CD4-positive, CD25-positive, alpha-beta regulatory T cell (primary cell): ENCODE data around the gene GNAI3. TPM values are rescaled to one million over a fixed set of nuclear protein-coding genes. Genes with fewer than 3 reads are reported as not detected.
A peak's percentile ranks its signal among the peaks of the same experiment; 100 is the strongest.

Experiments
- ATAC-seq, 2 donors: fragments of 150-1000 bp; cut with Tn5 transposase; one replicate each; pipeline ENCODE4 v1.10.0; 2021; ENCODE audit warnings: low read depth in 2 of 2, moderate number of reproducible peaks in 2 of 2, moderate library complexity in 1 of 2
- DNase-seq, 3 donors: peaks; one replicate each; pipeline versions ENCODE4 v3.0.0 to v3.0.0-alpha.2; 2012 to 2022; ENCODE audit warnings: mixed read lengths in 1 of 3
- H3K27ac ChIP-seq: one replicate; pipeline ENCODE4 v1.7.0; 2013; ENCODE audit warnings: mild to moderate bottlenecking, low read length; ENCODE audit not compliant: insufficient read depth, poor library complexity, severe bottlenecking
- H3K27me3 ChIP-seq: one replicate; pipeline ENCODE4 v1.7.0; 2013; ENCODE audit warnings: low read length; ENCODE audit not compliant: control insufficient read depth, insufficient read depth
- H3K36me3 ChIP-seq: one replicate; pipeline ENCODE4 v1.7.0; 2013; ENCODE audit warnings: mild to moderate bottlenecking, low read length, moderate library complexity; ENCODE audit not compliant: control insufficient read depth, insufficient read depth
- H3K4me1 ChIP-seq: 2 replicates; pipeline ENCODE4 v1.7.0; 2013; ENCODE audit warnings: mild to moderate bottlenecking, low read length; ENCODE audit not compliant: insufficient read depth, control insufficient read depth, poor library complexity, severe bottlenecking
- H3K4me3 ChIP-seq: one replicate; pipeline ENCODE4 v1.7.0; 2013; ENCODE audit warnings: low read depth, mild to moderate bottlenecking, low read length, moderate library complexity
- H3K9me3 ChIP-seq, 2 experiments: 1 replicate in 1 of 2; 2 replicates in 1 of 2; pipeline ENCODE4 v1.7.0; 2013; ENCODE audit warnings: low read length in 2 of 2, mild to moderate bottlenecking in 1 of 2, moderate library complexity in 1 of 2; ENCODE audit not compliant: control insufficient read depth in 2 of 2
- H3K27ac Mint-ChIP-seq, 3 donors: one replicate each; pipeline ENCODE4 v1.8.0; 2020 to 2022; ENCODE audit warnings: mild to moderate bottlenecking in 3 of 3, mixed read lengths in 3 of 3, moderate library complexity in 2 of 3
- H3K27me3 Mint-ChIP-seq: one replicate; pipeline ENCODE4 v1.8.0; 2022; ENCODE audit warnings: mild to moderate bottlenecking, mixed read lengths
- H3K36me3 Mint-ChIP-seq: one replicate; pipeline ENCODE4 v1.8.0; 2020; ENCODE audit warnings: mixed read lengths
- H3K4me1 Mint-ChIP-seq, 4 donors: one replicate each; pipeline ENCODE4 v1.8.0; 2020 to 2022; ENCODE audit warnings: mixed read lengths in 4 of 4, mild to moderate bottlenecking in 1 of 4
- H3K4me3 Mint-ChIP-seq, 4 donors: one replicate each; pipeline ENCODE4 v1.8.0; 2020 to 2022; ENCODE audit warnings: mild to moderate bottlenecking in 4 of 4, mixed read lengths in 4 of 4, moderate library complexity in 3 of 4
- H3K9me3 Mint-ChIP-seq, 7 donors: one replicate each; pipeline ENCODE4 v1.8.0; 2020 to 2022; ENCODE audit warnings: mixed read lengths in 7 of 7, mild to moderate bottlenecking in 3 of 7, moderate library complexity in 2 of 7
- polyA plus RNA-seq, 4 donors: library from polyadenylated mRNA; unstranded; fragments of 300-500 nt; fragmentation: Illumina TruSeq; gene quantifications; one replicate each; pipeline ENCODE4 v1.2.3, GENCODE V29; 2021
- total RNA-seq: library from RNA; stranded (reverse); gene quantifications from one replicate; pipeline ENCODE4 v1.2.3, GENCODE V29; 2022

GNAI3 gene
- total and polyA plus RNA-seq, 5 donors from 2014 or later: 7.4 to 10.3 (median 9.6) TPM

DNA sequence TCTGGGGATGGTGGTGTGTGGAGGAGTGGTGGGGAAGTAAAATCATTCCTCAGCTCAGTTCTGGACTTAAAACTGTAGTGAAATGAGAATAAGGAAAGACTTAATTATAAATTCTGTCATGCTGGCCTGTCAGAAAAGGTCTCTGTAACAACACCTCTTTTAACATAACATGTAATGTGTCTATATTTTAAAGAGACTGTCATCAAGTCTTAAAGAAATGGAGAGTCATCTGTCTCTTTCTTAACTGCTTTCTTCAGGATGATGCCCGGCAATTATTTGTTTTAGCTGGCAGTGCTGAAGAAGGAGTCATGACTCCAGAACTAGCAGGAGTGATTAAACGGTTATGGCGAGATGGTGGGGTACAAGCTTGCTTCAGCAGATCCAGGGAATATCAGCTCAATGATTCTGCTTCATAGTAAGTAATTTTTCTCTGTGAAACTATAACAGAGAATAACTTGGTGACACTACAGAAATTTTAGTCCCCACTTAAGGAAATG, 30.6 kb downstream of the GNAI3 start:
- H3K27ac ChIP-seq: no peak overlapping the region

DNA sequence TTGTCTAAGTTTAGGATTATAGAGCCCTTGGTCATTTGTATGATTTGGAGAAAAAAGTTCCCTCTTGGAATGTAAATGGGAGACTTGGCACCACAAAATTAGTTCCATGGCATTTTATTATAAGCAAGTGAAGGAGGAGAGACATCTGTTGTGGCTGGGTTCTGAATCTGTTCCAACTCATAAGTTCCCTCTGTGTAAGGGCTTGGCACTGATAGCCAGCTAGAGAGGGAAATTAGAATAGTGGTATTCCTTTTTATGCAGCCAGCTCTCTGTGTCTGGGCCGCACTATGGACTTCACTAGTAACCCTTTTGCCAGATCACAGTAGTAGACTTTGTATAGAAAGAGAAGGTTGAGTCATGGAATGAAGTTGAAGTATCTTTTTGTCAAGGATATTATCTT, 31.1 kb downstream of the GNAI3 start:
- Mint-ChIP-seq H3K9me3 (peaks cover 0 to 2% (median 0%) of the 10 kb centered on the region in 7 donors), H3K4me1 (peaks cover 0 to 5% (median 4%) of the 10 kb centered on the region in 4 donors), H3K27ac (no peak overlapping the region), H3K36me3 (peaks cover 46% of the 10 kb centered on the region), H3K4me3 (no peak overlapping the region), H3K27me3 (no peaks in the 10 kb centered on the region)
- no peak for DNase-seq
- no peak for ATAC-seq
- Histone ChIP-seq H3K27ac (no peak overlapping the region), H3K27me3 (no peaks in the 10 kb centered on the region), H3K9me3 (no peaks in the 10 kb centered on the region), H3K4me1 (no peaks in the 10 kb centered on the region), H3K4me3 (no peak overlapping the region), H3K36me3 (peaks cover 75% of the 10 kb centered on the region)

More for the DNA sequence above, 30.6 kb downstream of the GNAI3 start:
- DNase-seq: no peak
- peaks cover 43% of the 10 kb centered on the region for H3K36me3 Mint-ChIP-seq
- no peak for ATAC-seq
- H3K4me3 ChIP-seq: no peak overlapping the region
- H3K27me3 ChIP-seq: no peaks in the 10 kb centered on the region
- peaks cover 0 to 2% (median 0%) of the 10 kb centered on the region in 7 donors for H3K9me3 Mint-ChIP-seq
- peak overlapping the region in 1 of 3 donors; percentile 35 for H3K27ac Mint-ChIP-seq
- peaks cover 75% of the 10 kb centered on the region for H3K36me3 ChIP-seq
- H3K27me3 Mint-ChIP-seq: no peaks in the 10 kb centered on the region
- no peak overlapping the region for H3K4me3 Mint-ChIP-seq
- H3K4me1 Mint-ChIP-seq: peaks cover 0 to 5% (median 3%) of the 10 kb centered on the region in 4 donors
- no peaks in the 10 kb centered on the region for H3K9me3 ChIP-seq
- no peaks in the 10 kb centered on the region for H3K4me1 ChIP-seq

DNA sequence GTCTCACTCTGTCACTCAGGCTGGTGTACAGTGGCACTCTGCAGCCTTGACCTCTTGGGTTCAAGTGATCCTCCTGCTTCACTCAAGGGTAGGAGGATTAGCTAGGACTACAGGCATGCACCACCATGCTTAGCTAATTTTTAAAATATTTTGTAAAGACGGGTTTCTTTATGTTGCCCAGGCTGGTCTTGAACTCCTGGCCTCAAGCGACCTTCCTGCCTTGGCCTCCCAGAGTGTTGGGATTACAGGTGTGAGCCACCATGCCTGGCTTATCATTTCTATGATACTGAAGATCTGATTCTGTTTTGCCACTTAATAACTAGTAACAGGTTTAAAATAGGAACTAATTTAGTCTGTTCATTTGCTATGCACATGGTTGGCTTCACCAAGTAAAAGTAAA, 33.6 kb downstream of the GNAI3 start:
- no peak for ATAC-seq
- peaks cover 82% of the 10 kb centered on the region for H3K36me3 ChIP-seq
- H3K9me3 Mint-ChIP-seq: peaks cover 0 to 2% (median 0%) of the 10 kb centered on the region in 7 donors

DNA sequence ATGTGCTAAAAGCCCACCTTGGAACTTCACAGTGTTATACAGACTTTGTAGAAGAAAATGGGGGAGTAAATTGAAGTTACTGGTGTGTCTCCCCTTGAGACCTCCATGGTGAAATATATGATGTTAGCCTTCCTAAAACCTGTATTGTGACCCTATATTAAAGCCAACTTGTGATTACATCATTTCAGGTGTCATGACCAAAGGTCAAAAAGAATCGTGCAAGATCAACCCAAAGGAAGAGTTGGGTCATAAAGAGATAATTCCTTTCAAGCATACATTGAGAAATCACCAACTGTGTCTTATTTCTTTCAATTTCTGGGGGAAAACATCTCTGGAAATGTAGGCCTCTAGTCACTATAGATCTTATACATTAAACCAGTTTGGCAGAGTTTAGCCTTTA, 36.4 kb downstream of the GNAI3 start:
- no peak for ATAC-seq

More for the DNA sequence above, 33.6 kb downstream of the GNAI3 start:
- Histone ChIP-seq H3K27ac (no peak overlapping the region), H3K4me3 (no peak overlapping the region), H3K4me1 (no peaks in the 10 kb centered on the region), H3K27me3 (no peaks in the 10 kb centered on the region), H3K9me3 (no peaks in the 10 kb centered on the region)
- no peak overlapping the region for H3K27ac Mint-ChIP-seq
- H3K27me3 Mint-ChIP-seq: no peaks in the 10 kb centered on the region
- no peak overlapping the region for H3K4me3 Mint-ChIP-seq
- no peak for DNase-seq
- peaks cover 46% of the 10 kb centered on the region for H3K36me3 Mint-ChIP-seq
- H3K4me1 Mint-ChIP-seq: peaks cover 0 to 12% (median 6%) of the 10 kb centered on the region in 4 donors

DNA sequence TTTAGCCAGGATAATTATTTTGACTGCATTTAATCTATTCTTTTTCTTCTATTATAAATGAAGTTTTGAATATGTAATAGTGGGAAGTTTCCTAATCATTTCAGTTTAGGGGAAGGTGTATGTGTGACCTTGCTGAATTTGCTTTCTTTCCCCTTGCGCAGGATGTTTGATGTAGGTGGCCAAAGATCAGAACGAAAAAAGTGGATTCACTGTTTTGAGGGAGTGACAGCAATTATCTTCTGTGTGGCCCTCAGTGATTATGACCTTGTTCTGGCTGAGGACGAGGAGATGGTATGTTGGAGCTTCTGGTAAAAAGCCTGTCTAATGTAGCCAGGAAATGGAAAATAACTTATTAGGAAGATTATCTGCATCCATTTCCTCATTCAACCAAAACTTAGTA, 37.6 kb downstream of the GNAI3 start:
- Mint-ChIP-seq H3K36me3 (peaks cover 42% of the 10 kb centered on the region), H3K9me3 (peaks cover 0 to 2% (median 0%) of the 10 kb centered on the region in 7 donors), H3K4me1 (peaks cover 0 to 22% (median 7%) of the 10 kb centered on the region in 4 donors), H3K27ac (peak overlapping the region in 1 of 3 donors; percentile 42), H3K4me3 (no peak overlapping the region), H3K27me3 (no peaks in the 10 kb centered on the region)
- no peaks in the 10 kb centered on the region for H3K9me3 ChIP-seq
- H3K36me3 ChIP-seq: peaks cover 82% of the 10 kb centered on the region
- ATAC-seq (no peak), DNase-seq (no peak)
- no peaks in the 10 kb centered on the region for H3K4me1 ChIP-seq
- H3K4me3 ChIP-seq: no peak overlapping the region
- H3K27me3 ChIP-seq: no peaks in the 10 kb centered on the region
- H3K27ac ChIP-seq: no peak overlapping the region

More for the DNA sequence above, 36.4 kb downstream of the GNAI3 start:
- Mint-ChIP-seq H3K9me3 (peaks cover 0 to 2% (median 0%) of the 10 kb centered on the region in 7 donors), H3K36me3 (peaks cover 48% of the 10 kb centered on the region), H3K27me3 (no peaks in the 10 kb centered on the region), H3K4me3 (no peak overlapping the region), H3K4me1 (peaks cover 0 to 22% (median 8%) of the 10 kb centered on the region in 4 donors), H3K27ac (peak overlapping the region in 1 of 3 donors; percentile 62)
- no peaks in the 10 kb centered on the region for H3K27me3 ChIP-seq
- peaks cover 81% of the 10 kb centered on the region for H3K36me3 ChIP-seq
- H3K27ac ChIP-seq: no peak overlapping the region
- H3K4me3 ChIP-seq: no peak overlapping the region
- no peaks in the 10 kb centered on the region for H3K9me3 ChIP-seq
- DNase-seq: no peak
- H3K4me1 ChIP-seq: no peaks in the 10 kb centered on the region

DNA sequence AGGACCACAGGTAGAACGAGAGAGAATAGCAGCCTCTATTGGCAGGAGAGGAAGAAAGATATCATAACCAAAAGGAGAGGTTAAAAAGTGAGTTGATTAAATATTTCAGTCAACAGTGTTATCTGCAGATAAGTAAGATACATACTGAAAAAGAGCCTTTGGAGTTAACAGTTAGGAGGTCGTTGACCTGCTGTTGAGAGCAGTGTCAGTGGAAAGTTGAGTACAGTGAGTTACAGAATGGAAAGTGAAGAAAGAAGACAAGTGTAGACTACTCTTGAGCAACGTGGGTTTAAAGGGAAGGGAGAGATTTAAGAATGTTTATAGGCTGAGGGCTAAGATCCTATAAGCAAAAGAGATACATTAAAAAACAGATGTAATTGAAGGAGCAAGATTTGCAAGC, 40.8 kb downstream of the GNAI3 start:
- Histone ChIP-seq H3K4me1 (no peaks in the 10 kb centered on the region), H3K4me3 (no peak overlapping the region), H3K9me3 (no peaks in the 10 kb centered on the region), H3K27ac (no peak overlapping the region), H3K27me3 (no peaks in the 10 kb centered on the region), H3K36me3 (peaks cover 84% of the 10 kb centered on the region)
- Mint-ChIP-seq H3K36me3 (peaks cover 40% of the 10 kb centered on the region), H3K4me3 (no peak overlapping the region), H3K9me3 (no peaks in the 10 kb centered on the region), H3K27ac (peak overlapping the region; percentile 5 to 87 (median 7)), H3K4me1 (peaks cover 0 to 30% (median 7%) of the 10 kb centered on the region in 4 donors), H3K27me3 (no peaks in the 10 kb centered on the region)
- no peak for ATAC-seq
- no peak for DNase-seq

DNA sequence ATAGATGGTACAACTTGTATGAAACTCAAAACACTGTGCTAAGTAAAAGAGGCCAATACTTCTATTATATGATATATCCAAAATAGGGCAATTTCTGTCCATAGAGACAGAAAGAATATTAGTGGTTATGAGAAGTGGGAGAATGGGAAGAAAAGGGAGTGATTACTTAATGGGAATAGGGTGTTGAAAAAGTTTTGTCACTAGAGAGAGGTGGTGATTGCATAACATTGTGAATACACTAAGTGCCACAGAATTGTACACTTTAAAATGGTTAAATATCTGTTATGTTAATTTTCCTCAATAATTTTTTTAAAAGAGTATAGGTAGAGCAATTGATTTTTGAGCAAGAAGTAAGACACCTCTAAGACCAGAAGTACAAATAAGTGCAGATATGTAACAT, 41.3 kb downstream of the GNAI3 start:
- Histone ChIP-seq H3K4me1 (no peaks in the 10 kb centered on the region), H3K27me3 (no peaks in the 10 kb centered on the region), H3K9me3 (no peaks in the 10 kb centered on the region), H3K4me3 (no peak overlapping the region), H3K27ac (no peak overlapping the region), H3K36me3 (peaks cover 80% of the 10 kb centered on the region)
- Mint-ChIP-seq H3K27ac (peak overlapping the region in 1 of 3 donors; percentile 5), H3K4me1 (peaks cover 0 to 27% (median 5%) of the 10 kb centered on the region in 4 donors), H3K36me3 (peaks cover 36% of the 10 kb centered on the region), H3K27me3 (no peaks in the 10 kb centered on the region), H3K9me3 (no peaks in the 10 kb centered on the region), H3K4me3 (no peak overlapping the region)
- DNase-seq (no peak), ATAC-seq (no peak)

- H3K9me3 Mint-ChIP-seq: no peaks in the 10 kb centered on the region
- H3K4me1 Mint-ChIP-seq: peaks cover 0 to 30% (median 3%) of the 10 kb centered on the region in 4 donors
- peak overlapping the region in 1 of 3 donors; percentile 67 for H3K27ac Mint-ChIP-seq
- Histone ChIP-seq H3K27me3 (no peaks in the 10 kb centered on the region), H3K27ac (no peak overlapping the region), H3K4me3 (no peak overlapping the region), H3K4me1 (no peaks in the 10 kb centered on the region), H3K9me3 (no peaks in the 10 kb centered on the region), H3K36me3 (peaks cover 67% of the 10 kb centered on the region)
- no peak overlapping the region for H3K4me3 Mint-ChIP-seq
- ATAC-seq (no peak), DNase-seq (no peak)
- peaks cover 31% of the 10 kb centered on the region for H3K36me3 Mint-ChIP-seq
- no peaks in the 10 kb centered on the region for H3K27me3 Mint-ChIP-seq
Measured at GRCh38 chr1:109592916-109593315, 44.5 kb downstream of the GNAI3 start.
